Activated T-cell treated with anti-CD3 and anti-CD28 coated beads, Interleukin-2, amount 50 U/mL, for 4 hours (primary cell): ENCODE measurements around the gene EFCAB11. TPM values are rescaled to one million over a fixed set of nuclear protein-coding genes. Genes with fewer than 3 reads are reported as not detected.
A peak's percentile ranks its signal among the peaks of the same experiment; 100 is the strongest.

ENCODE experiments used
- ATAC-seq, 2 donors: fragments of 200-7000 bp; cut with Tn5 transposase; one replicate each; pipeline ENCODE4 v1.10.0; 2021
- DNase-seq: peaks from one replicate; pipeline ENCODE4 v3.0.0-alpha.2; 2020
- H3K27me3 Mint-ChIP-seq: one replicate; pipeline ENCODE4 v1.8.0; 2021; ENCODE audit warnings: low read depth, mixed read lengths
- H3K36me3 Mint-ChIP-seq: one replicate; pipeline ENCODE4 v1.8.0; 2022; ENCODE audit warnings: mixed read lengths; ENCODE audit not compliant: insufficient read depth
- H3K4me1 Mint-ChIP-seq: one replicate; pipeline ENCODE4 v1.8.0; 2021; ENCODE audit warnings: low read depth, mixed read lengths
- H3K4me3 Mint-ChIP-seq: one replicate; pipeline ENCODE4 v1.8.0; 2021; ENCODE audit warnings: mild to moderate bottlenecking, moderate library complexity, mixed read lengths
- H3K9me3 Mint-ChIP-seq: one replicate; pipeline ENCODE4 v1.8.0; 2021; ENCODE audit warnings: mixed read lengths
- total RNA-seq, 3 donors: library from RNA; stranded (reverse); gene quantifications; one replicate each; pipeline ENCODE4 v1.2.1, GENCODE V29; 2021

EFCAB11 gene
- total RNA-seq, 3 donors from 2014 or later, result 4.3 to 6.0 (median 5.2) TPM

DNA sequence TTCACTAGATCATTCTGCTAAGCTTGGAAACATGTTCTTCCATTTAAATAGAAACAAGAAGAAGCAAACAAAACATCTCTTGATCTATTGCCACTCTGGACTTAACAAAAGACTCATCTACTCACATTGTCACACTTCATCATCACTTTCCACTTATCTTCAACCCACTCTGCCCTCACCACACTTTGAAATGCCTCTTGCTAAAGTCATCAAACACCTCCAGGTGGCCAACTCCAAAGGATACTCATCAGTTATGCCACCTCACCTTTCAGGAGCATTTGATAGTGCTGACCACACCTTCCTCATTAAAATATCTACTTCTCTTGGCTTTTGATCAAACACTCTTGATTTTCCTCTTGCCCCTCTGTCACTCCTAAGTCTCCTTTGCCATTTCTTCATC lies 7.2 kb downstream of the EFCAB11 start:
- ATAC-seq (no peak), DNase-seq (no peak)
- no peaks in the 10 kb centered on the region for H3K4me1 Mint-ChIP-seq
- H3K36me3 Mint-ChIP-seq, result peaks cover 11% of the 10 kb centered on the region
- no peak overlapping the region for H3K4me3 Mint-ChIP-seq
- H3K9me3 Mint-ChIP-seq, result peaks cover 3% of the 10 kb centered on the region
- no peaks in the 10 kb centered on the region for H3K27me3 Mint-ChIP-seq

DNA sequence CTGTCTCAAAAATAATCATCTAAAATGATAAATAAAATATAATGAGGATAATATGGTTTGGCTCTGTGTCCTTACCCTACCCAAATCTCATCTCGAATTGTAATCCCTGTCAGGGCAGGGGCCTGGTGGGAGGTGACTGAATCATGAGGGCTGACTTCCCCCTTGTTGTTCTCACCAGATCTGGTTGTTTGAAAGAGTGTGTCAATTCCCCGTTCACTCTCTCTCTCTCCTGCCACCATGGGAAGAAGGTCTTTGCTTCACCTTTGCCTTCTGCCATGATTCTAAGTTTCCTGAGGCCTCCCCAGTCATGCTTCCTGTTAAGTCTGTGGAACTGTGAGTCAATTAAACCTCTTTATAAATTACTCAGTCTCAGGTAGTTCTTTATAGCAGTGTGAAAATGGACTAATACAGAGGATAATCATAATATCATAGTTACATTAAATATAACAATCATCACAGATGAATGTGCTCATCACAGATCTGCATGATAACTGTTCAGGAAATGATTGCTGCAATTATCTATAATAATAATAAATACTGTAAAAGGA lies 12.6 kb downstream of the EFCAB11 start:
- H3K27me3 Mint-ChIP-seq, result no peaks in the 10 kb centered on the region
- DNase-seq (no peak), ATAC-seq (peak; percentile 41 to 62)
- no peaks in the 10 kb centered on the region for H3K36me3 Mint-ChIP-seq
- H3K4me1 Mint-ChIP-seq, result peaks cover 2% of the 10 kb centered on the region
- no peaks in the 10 kb centered on the region for H3K9me3 Mint-ChIP-seq
- no peak overlapping the region for H3K4me3 Mint-ChIP-seq

DNA sequence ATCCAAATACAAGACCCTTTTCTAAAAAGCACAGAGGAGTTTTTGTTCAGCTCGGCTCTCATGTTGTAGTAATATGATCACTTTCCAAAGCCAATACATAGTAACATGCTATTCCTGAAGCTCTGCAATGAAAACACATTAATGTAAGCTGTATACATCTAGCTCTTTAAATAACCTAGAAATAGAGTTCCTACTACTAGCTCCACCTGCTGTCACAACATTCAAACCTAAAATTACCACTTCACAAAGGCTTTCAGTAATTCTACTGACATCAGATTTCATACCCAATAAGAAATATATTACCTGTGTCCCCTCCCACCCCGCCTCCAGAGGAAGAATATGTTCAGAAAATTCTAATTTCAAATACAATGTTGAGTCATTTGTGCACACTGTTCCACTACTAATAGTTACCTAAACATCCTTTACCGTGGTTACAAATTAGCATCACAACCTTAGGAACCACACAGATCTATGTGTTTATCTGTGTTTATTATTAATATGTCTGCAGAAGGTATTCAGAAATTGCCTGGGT lies 17.8 kb downstream of the EFCAB11 start:
- Mint-ChIP-seq H3K27me3 (no peaks in the 10 kb centered on the region), H3K4me3 (no peak overlapping the region), H3K4me1 (no peaks in the 10 kb centered on the region), H3K36me3 (no peaks in the 10 kb centered on the region), H3K9me3 (no peaks in the 10 kb centered on the region)
- no peak for DNase-seq
- no peak for ATAC-seq

DNA sequence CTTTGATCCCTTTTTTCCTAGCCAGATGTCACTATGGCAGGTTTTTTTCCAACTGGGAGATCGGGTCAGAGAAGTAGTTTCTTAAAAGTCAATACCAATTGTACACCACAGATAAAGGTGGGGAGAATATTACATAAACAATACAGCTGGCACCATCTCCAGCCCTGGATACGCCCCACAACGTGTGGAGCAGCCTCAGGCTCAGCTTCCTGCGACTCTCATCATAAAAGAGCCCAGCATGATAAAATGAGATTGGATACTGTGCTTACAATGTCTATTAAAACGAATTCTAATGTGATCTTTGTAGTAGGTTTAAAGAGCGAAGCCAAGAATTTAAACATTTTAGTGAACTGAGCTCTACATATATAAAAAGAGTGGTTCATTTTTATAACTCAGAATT lies 21.5 kb downstream of the EFCAB11 start:
- Mint-ChIP-seq H3K9me3 (no peaks in the 10 kb centered on the region), H3K36me3 (peaks cover 6% of the 10 kb centered on the region), H3K27me3 (no peaks in the 10 kb centered on the region), H3K4me3 (no peak overlapping the region), H3K4me1 (no peaks in the 10 kb centered on the region)
- DNase-seq (no peak), ATAC-seq (no peak)

DNA sequence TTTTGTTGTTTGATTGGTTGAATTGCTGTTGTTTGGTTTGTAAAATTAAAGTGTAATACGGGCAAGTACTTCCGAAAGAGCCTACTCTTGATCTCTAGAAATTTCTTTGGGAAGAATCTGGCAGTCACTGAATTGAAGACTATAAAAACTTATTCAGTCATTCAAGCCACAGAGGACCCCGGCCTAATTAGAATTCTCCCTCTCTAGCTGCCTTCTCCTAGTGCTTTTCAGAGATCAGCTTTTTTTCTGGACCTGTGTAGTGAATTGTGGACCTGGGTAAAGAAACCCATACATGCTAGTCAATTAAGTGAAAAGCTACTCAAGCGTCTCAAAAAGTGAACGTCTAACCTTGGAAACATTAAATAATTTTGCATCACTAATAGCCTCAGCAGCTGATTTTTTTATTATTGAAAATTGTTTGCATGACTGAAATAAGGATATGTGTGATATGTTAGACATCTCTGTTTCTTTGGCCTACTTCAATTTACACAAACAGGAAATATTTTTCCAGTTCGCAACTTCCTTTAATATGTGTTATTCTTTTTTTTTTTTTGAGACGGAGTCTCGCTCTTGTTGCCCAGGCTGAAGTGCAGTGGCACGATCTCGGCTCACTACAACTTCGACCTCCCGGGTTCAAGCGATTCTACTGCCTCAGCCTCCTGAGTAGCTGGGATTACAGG lies 27.2 kb downstream of the EFCAB11 start:
- Mint-ChIP-seq H3K27me3 (no peaks in the 10 kb centered on the region), H3K36me3 (peaks cover 6% of the 10 kb centered on the region), H3K9me3 (no peaks in the 10 kb centered on the region), H3K4me1 (no peaks in the 10 kb centered on the region), H3K4me3 (no peak overlapping the region)
- DNase-seq (no peak), ATAC-seq (no peak)

DNA sequence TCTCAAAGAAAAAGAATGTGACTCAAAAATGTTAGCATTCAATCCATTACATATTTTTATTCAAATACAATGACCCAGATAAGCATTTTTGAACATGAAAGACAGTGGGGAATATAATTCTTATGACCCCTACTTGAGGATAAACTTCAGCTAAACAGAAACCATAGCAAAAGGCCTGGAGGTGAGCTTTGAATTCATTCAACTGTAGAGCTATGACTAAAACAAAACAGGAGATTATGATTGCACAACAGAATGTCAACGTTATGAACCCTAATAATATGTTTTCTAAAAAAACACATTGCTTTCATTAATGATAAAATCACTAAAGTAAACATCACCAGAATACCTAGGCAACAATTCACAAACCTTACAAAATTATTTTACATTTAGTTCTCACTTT lies 27.8 kb downstream of the EFCAB11 start:
- Mint-ChIP-seq H3K27me3 (no peaks in the 10 kb centered on the region), H3K9me3 (no peaks in the 10 kb centered on the region), H3K36me3 (peaks cover 6% of the 10 kb centered on the region), H3K4me1 (no peaks in the 10 kb centered on the region), H3K4me3 (no peak overlapping the region)
- ATAC-seq (no peak), DNase-seq (no peak)

DNA sequence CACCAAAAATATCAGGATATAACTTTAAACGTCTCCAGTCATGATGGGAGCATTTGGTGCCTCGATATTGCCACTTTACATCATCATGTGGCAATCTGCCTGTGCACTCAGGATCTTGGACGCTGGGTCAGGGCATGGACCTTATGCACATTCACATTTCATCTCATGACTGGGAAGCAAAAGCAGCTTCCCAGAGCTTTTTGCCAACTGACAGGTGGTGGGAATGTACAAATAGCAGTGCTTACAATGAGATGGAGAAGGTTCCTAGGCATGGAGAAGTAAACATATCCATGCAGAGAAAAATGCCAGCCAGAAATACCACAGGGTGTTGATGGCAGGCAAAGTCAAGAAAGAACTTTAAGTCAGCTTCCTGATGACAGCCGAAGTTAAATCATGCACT lies 30.3 kb downstream of the EFCAB11 start:
- Mint-ChIP-seq H3K4me3 (no peak overlapping the region), H3K4me1 (no peaks in the 10 kb centered on the region), H3K27me3 (no peaks in the 10 kb centered on the region), H3K9me3 (no peaks in the 10 kb centered on the region), H3K36me3 (no peaks in the 10 kb centered on the region)
- DNase-seq (no peak), ATAC-seq (no peak)

DNA sequence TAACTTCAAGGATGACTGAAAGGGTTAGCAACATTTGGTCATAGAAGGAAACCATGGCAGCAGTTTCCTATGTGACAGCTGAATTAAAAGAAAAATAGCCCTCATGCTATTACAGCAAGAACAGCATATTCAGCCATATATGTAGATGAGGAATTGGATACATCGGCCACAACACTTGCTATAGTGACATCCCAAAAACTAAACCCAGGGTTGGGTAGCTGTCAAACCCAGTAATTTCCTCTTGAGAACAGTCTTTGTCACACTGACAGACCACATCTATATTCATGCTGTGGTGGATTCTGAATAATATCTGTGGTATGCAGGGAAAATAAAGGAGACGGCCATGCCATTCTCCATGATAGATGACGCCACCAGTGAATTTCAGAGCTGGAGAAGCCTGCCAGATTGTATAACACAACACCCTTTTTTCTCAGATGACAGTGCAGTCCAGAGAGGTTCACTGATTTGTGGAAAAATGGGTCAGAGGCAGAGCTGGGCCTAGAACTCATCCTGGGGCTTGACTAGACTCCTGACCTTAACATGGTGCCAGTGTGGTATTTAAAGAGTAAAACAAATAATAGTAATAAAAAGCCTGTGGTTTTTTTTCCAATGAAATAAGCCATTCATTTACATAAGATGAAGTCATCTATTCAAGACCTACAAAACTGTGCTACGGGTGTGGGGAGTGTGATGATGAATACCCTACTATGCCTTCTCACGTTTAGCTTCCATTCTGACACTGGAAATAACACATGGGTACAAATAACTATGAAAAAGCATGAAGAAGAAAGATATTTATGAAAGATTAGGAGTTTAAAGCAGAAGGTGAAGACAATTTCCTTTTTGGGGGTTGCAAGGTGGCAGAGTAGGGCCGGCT lies 32.3 kb downstream of the EFCAB11 start:
- Mint-ChIP-seq H3K27me3 (no peaks in the 10 kb centered on the region), H3K36me3 (no peaks in the 10 kb centered on the region)

DNA sequence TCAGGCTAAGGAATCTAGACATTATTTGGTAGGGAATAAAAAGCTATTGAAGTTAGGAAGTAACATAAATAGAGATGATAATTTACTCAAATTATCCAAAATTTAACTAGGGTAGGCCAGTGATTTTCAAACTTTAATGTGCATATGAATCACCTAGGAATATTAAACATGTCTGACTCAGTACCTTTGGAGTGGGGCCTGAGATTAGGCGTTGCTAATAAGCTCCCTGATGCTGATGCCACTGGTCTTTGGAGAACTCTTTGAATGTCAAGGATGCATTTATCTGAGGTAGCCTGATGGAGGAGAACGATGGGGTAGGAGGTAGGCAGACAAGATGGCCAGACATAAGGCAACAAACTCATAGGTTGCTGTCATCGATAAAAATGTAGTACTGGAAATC lies 33.2 kb downstream of the EFCAB11 start:
- DNase-seq (no peak), ATAC-seq (no peak)
- H3K36me3 Mint-ChIP-seq, result no peaks in the 10 kb centered on the region
- H3K9me3 Mint-ChIP-seq, result no peaks in the 10 kb centered on the region
- no peak overlapping the region for H3K4me3 Mint-ChIP-seq
- no peaks in the 10 kb centered on the region for H3K27me3 Mint-ChIP-seq
- no peaks in the 10 kb centered on the region for H3K4me1 Mint-ChIP-seq

More for the DNA sequence above, 32.3 kb downstream of the EFCAB11 start:
- ATAC-seq, result no peak
- no peaks in the 10 kb centered on the region for H3K9me3 Mint-ChIP-seq
- H3K4me3 Mint-ChIP-seq, result no peak overlapping the region
- H3K4me1 Mint-ChIP-seq, result no peaks in the 10 kb centered on the region
- no peak for DNase-seq

DNA sequence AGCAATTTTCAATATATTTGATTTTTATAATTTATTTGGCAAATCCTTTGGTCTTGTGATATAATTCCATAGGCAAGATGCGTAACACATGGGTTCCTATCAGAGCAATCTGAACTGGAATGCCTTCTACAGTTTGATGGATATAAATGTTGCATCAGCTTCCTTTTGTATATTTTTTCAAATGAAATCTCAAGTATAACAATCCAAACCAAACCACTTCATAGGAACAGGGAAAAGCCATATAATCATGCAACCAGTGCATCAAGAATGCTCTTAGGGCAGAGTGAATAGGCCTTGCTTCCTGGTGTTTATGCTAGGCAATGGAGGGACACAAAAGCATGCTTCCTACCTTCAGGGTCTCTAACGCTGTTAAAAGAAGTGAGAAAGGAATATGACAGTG lies 34.5 kb downstream of the EFCAB11 start:
- Mint-ChIP-seq H3K4me3 (no peak overlapping the region), H3K4me1 (peaks cover 2% of the 10 kb centered on the region), H3K9me3 (no peaks in the 10 kb centered on the region), H3K36me3 (no peaks in the 10 kb centered on the region), H3K27me3 (peaks cover 2% of the 10 kb centered on the region)
- DNase-seq, result no peak
- ATAC-seq, result no peak

DNA sequence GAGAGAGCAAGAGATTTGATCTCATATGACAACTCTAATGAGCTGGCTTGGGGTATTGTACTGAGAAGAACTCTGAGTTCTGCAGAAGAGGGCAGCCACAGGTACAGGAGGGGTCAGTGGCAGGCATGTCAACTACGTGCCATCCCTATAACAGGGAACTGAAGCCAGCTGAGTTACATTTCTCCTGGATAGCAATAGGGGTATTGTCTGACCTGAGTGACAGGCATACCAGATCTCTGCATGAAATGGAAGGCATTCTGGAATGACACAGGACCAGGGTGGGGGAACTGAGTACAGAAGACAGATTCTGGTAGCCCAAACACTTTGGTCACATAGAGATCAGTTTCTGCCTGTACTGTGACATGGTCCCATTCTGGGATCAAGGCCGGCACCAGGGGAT lies 35.8 kb downstream of the EFCAB11 start:
- H3K36me3 Mint-ChIP-seq, result no peaks in the 10 kb centered on the region
- no peak overlapping the region for H3K4me3 Mint-ChIP-seq
- ATAC-seq (no peak), DNase-seq (no peak)
- no peaks in the 10 kb centered on the region for H3K9me3 Mint-ChIP-seq
- H3K27me3 Mint-ChIP-seq, result peaks cover 3% of the 10 kb centered on the region
- peaks cover 4% of the 10 kb centered on the region for H3K4me1 Mint-ChIP-seq

DNA sequence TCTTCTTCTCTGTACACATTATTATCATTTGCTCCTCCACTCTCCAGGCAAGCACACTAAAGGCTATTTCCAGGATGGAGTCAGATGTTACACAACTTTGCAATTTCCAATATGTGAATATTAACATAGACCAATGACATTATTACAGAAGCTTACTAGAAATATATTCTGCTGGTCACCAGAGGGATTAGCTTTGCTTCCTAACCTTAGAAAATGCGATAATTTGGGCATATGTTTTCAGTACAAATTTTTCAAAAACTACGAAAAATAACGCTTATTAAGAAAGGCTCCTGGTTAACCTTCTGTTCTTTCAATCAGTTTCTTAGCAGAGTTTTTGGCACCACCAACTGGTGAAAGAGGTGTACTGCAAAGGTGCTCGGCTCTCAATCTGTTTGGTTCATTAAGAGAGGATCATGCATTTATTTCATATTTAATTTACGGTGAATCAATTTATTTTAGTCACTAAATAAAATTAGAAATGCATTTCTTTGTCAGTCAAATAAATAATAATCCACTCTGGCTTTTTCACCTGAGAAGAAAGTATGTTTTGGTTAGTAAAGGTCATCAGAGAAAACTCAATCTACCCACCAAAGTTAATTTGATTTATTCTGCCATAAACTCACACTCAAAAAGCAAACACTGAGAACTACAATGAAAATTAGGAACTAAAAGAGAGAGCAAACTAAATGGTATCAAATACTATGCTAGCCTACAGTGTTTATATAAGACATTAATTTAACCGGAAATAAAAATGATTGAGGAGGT lies 39.2 kb downstream of the EFCAB11 start:
- peak; percentile 61 for DNase-seq
- no peaks in the 10 kb centered on the region for H3K9me3 Mint-ChIP-seq
- H3K4me1 Mint-ChIP-seq, result peaks cover 4% of the 10 kb centered on the region
- no peaks in the 10 kb centered on the region for H3K36me3 Mint-ChIP-seq
- no peak for ATAC-seq
- H3K4me3 Mint-ChIP-seq, result no peak overlapping the region
- peaks cover 11% of the 10 kb centered on the region for H3K27me3 Mint-ChIP-seq

DNA sequence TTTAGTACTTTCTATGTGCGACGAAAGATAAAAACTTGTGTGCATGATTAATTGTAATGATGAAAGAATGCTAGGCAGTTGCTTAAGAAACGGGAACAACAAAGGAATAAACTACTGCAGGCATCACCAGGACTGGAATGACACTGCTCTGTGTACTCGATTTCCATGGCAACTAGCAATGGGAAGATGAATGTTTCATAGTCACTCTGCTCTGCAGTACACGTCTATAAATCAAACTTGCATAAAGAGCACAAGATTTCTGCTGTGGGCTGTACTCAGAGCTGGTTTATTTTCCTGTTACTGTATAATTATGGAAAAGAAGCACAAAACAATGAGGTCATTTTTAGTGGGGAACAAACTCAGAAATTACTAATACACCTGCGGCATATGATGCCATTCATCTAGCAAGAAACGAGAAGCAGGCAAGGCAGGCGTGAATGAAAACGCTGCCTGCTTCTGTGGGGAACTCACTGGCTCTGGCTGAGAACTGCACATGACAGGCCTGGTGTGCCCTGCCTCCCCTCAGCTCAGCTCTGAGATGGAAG lies 41.8 kb downstream of the EFCAB11 start:
- H3K27me3 Mint-ChIP-seq, result peaks cover 11% of the 10 kb centered on the region

DNA sequence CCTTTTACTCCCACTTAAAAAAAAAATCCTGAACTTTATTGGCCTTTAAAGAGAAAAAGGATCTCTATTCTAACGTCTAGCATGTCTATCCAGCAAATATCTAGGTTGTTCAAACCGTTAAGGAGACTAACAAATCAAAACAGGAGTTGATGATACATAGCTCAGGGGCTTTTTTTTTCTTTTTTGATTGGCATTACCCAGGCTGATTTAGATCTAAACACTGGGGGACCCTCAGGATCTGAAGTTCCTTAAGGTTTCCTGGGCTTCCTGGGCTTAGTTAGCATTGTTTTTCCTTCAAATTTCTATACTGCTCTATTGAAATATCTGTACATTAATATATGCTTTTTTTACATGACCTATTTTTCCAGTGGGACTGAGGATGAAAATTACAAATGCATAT lies 42.3 kb downstream of the EFCAB11 start:
- Mint-ChIP-seq H3K4me1 (peaks cover 4% of the 10 kb centered on the region), H3K9me3 (no peaks in the 10 kb centered on the region), H3K36me3 (no peaks in the 10 kb centered on the region), H3K27me3 (peaks cover 11% of the 10 kb centered on the region), H3K4me3 (no peak overlapping the region)
- ATAC-seq (no peak), DNase-seq (no peak)

More for the DNA sequence above, 41.8 kb downstream of the EFCAB11 start:
- DNase-seq, result no peak
- no peak for ATAC-seq
- Mint-ChIP-seq H3K4me3 (no peak overlapping the region), H3K4me1 (peaks cover 4% of the 10 kb centered on the region), H3K36me3 (no peaks in the 10 kb centered on the region), H3K9me3 (no peaks in the 10 kb centered on the region)
